SU-DHL-6 (cell line): ENCODE measurements around the gene KLKB1.

ENCODE experiments used
- H2AFZ ChIP-seq: fragments of 200-600 bp; sonication (generic); 2 replicates; pipeline ENCODE4 v1.6.1; 2014; ENCODE audit warnings: low read depth, mild to moderate bottlenecking, moderate library complexity, mixed read lengths, antibody characterized with exemption, low read length; ENCODE audit not compliant: severe bottlenecking
- H3F3A ChIP-seq: fragments of 200-600 bp; shearing (Covaris generic); 2 replicates; pipeline ENCODE4 v1.6.0; 2016; ENCODE audit warnings: antibody characterized with exemption, mild to moderate bottlenecking; ENCODE audit not compliant: insufficient read depth
- H3K27ac ChIP-seq: fragments of 200-600 bp; sonication (generic); 2 replicates; pipeline ENCODE4 v1.5.1; 2016; ENCODE audit warnings: low read depth, mild to moderate bottlenecking, low read length, moderate library complexity, mixed read lengths
- H3K27me3 ChIP-seq: fragments of 200-600 bp; sonication (generic), shearing (Covaris generic); 2 replicates; pipeline ENCODE4 v1.6.0; 2014; ENCODE audit warnings: mild to moderate bottlenecking, low read length
- H3K36me3 ChIP-seq: fragments of 200-600 bp; sonication (generic); 2 replicates; pipeline ENCODE4 v1.6.1; 2014; ENCODE audit warnings: mild to moderate bottlenecking, low read length, mixed read lengths
- H3K4me2 ChIP-seq: fragments of 300-600, 200-600 bp; shearing (Covaris generic), sonication (generic); 2 replicates; pipeline ENCODE4 v1.6.0; 2014; ENCODE audit warnings: low read length, low read depth, mild to moderate bottlenecking; ENCODE audit not compliant: poor library complexity, severe bottlenecking
- H3K4me3 ChIP-seq: fragments of 200-600 bp; sonication (generic); 2 replicates; pipeline ENCODE4 v1.5.1; 2014; ENCODE audit warnings: antibody characterized with exemption, low read length, mild to moderate bottlenecking, mixed read lengths; ENCODE audit not compliant: insufficient read depth, poor library complexity, severe bottlenecking
- H3K79me2 ChIP-seq: fragments of 200-600 bp; sonication (generic); 2 replicates; pipeline ENCODE4 v1.6.1; 2014; ENCODE audit warnings: mild to moderate bottlenecking, low read length, moderate library complexity; ENCODE audit not compliant: insufficient read depth
- H3K9ac ChIP-seq: fragments of 200-600 bp; sonication (generic); 2 replicates; pipeline ENCODE4 v1.7.0; 2014; ENCODE audit warnings: mild to moderate bottlenecking, low read length
- H3K9me2 ChIP-seq: fragments of 200-600 bp; sonication (generic); replicated peaks from 2 replicates; pipeline ENCODE4 v1.6.1; 2014; ENCODE audit warnings: low read length; ENCODE audit not compliant: insufficient read depth
- H3K9me3 ChIP-seq: fragments of 200-600 bp; sonication (generic); 2 replicates; pipeline ENCODE4 v1.6.1; 2014; ENCODE audit warnings: low read length, mixed read lengths; ENCODE audit not compliant: insufficient read depth
- H4K20me1 ChIP-seq: fragments of 200-600 bp; sonication (generic); 2 replicates; pipeline ENCODE4 v1.6.1; 2014; ENCODE audit warnings: low read depth, mild to moderate bottlenecking, antibody characterized with exemption, low read length, moderate library complexity, mixed read lengths
- EZH2phosphoT487 ChIP-seq: fragments of 200-600 bp; sonication (generic), shearing (Covaris generic); conservative IDR thresholded peaks from 2 replicates; pipeline ENCODE4 v1.6.1; 2018; ENCODE audit warnings: mild to moderate bottlenecking, antibody characterized with exemption, low read length, moderate library complexity, mixed read lengths
- TF ChIP-seq, protein P1 (sequence below): fragments of 200-600 bp; sonication (generic); IDR thresholded peaks from one replicate; pipeline ENCODE4 v1.5.1; 2017; ENCODE audit warnings: antibody characterized with exemption, mild to moderate bottlenecking, low read length, moderate library complexity; ENCODE audit not compliant: insufficient read depth, poor library complexity, severe bottlenecking

Gene KLKB1

DNA sequence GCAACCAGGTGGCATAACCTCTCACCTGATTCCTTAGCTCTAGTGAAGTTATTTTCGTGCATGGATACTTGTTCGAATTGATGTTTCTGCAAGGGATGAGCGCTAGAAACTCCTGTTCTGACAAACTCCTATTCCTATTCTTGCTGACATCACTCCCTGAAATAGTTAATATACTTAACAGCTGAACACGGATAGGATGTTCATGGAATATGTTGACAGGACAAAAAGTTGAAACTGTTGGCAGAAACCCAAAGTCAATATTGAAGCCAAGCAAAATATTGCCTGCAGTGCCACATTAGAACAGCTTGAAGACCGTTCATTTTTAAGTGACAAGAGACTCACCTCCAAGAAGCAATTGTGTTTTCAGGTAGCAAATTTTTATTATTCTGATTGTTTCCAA is at the start of gene KLKB1:
KLKB1 (plus strand) TSS at position 287 of the 400 bp plus-strand sequence. CDS start 689 bp downstream, outside the sequence.
- H2AFZ ChIP-seq: no peak within 1 kb of the TSS
- no peak within 1 kb of the TSS for H3K4me2 ChIP-seq
- no peaks in the 10 kb centered on the region for H4K20me1 ChIP-seq
- no peak within 1 kb of the TSS for H3K9ac ChIP-seq
- H3K79me2 ChIP-seq: no peaks in the 10 kb centered on the region
- no peak for TF ChIP-seq EZH2phosphoT487
- TF ChIP-seq, protein P1, sequence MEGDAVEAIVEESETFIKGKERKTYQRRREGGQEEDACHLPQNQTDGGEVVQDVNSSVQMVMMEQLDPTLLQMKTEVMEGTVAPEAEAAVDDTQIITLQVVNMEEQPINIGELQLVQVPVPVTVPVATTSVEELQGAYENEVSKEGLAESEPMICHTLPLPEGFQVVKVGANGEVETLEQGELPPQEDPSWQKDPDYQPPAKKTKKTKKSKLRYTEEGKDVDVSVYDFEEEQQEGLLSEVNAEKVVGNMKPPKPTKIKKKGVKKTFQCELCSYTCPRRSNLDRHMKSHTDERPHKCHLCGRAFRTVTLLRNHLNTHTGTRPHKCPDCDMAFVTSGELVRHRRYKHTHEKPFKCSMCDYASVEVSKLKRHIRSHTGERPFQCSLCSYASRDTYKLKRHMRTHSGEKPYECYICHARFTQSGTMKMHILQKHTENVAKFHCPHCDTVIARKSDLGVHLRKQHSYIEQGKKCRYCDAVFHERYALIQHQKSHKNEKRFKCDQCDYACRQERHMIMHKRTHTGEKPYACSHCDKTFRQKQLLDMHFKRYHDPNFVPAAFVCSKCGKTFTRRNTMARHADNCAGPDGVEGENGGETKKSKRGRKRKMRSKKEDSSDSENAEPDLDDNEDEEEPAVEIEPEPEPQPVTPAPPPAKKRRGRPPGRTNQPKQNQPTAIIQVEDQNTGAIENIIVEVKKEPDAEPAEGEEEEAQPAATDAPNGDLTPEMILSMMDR: no peak
- H3K36me3 ChIP-seq: no peaks in the 10 kb centered on the region
- H3K9me3 ChIP-seq: no peaks in the 10 kb centered on the region
- H3K9me2 ChIP-seq: no peaks in the 10 kb centered on the region
- H3K4me3 ChIP-seq: no peak within 1 kb of the TSS
- H3K27me3 ChIP-seq: no peaks in the 10 kb centered on the region
- no peak within 1 kb of the TSS for H3K27ac ChIP-seq
- no peaks in the 10 kb centered on the region for H3F3A ChIP-seq

- no peak overlapping the region for H3K4me2 ChIP-seq
- no peak overlapping the region for H3K9ac ChIP-seq
- no peaks in the 10 kb centered on the region for H3K36me3 ChIP-seq
- no peak overlapping the region for H2AFZ ChIP-seq
- H3K27me3 ChIP-seq: no peaks in the 10 kb centered on the region
- H3K27ac ChIP-seq: no peak overlapping the region
- H3K4me3 ChIP-seq: no peak overlapping the region
- no peaks in the 10 kb centered on the region for H4K20me1 ChIP-seq
- no peaks in the 10 kb centered on the region for H3K79me2 ChIP-seq
- no peaks in the 10 kb centered on the region for H3K9me2 ChIP-seq
- TF ChIP-seq, protein P1: no peak
- TF ChIP-seq EZH2phosphoT487: no peak
- no peaks in the 10 kb centered on the region for H3K9me3 ChIP-seq
- peaks cover 8% of the 10 kb centered on the region for H3F3A ChIP-seq
Measured at GRCh38 chr4:186188107-186188506, 39.2 kb upstream of the KLKB1 start.

DNA sequence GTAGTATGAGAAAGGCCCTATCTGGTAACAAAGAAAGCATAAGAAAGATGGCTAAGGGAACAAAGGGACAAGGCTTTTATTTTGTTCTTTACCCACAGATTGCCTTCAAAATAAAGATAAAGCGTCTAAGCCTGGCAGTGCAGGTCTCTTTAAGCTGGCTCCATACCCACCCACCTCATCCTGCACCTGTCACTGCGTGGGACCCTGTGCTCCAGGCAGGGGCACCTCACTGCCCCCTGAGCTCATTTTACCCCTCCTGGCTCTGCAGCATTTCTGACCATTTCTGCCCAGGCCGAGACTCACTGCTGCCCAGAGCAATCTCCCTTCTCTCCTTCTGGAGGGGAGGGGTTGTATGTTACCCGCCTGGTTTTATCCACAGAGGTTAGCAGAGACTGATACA is 37.7 kb upstream of the KLKB1 start:
- Histone ChIP-seq H3K9ac (peak overlapping the region; percentile 68; the same call in 1 of the 2 replicates), H3K4me2 (peak overlapping the region; percentile 66), H3K9me3 (no peaks in the 10 kb centered on the region), H4K20me1 (no peaks in the 10 kb centered on the region), H3F3A (peaks cover 9% of the 10 kb centered on the region), H3K27me3 (no peaks in the 10 kb centered on the region), H2AFZ (no peak overlapping the region), H3K79me2 (no peaks in the 10 kb centered on the region), H3K9me2 (no peaks in the 10 kb centered on the region), H3K27ac (no peak overlapping the region), H3K36me3 (no peaks in the 10 kb centered on the region), H3K4me3 (peak overlapping the region; percentile 58)
- TF ChIP-seq, protein P1: no peak
- TF ChIP-seq EZH2phosphoT487: no peak
